GM12864 (cell line): ENCODE data around the gene USE1.

ENCODE experiments used
- DNase-seq: peaks from one replicate; pipeline ENCODE4 v3.0.0-alpha.2; 2011; ENCODE audit warnings: low read depth
- H3K4me3 ChIP-seq: 2 replicates; pipeline ENCODE4 v1.5.1; 2011; ENCODE audit warnings: mild to moderate bottlenecking, low read depth, low read length, control low read depth
- TF ChIP-seq, protein P1 (sequence below): IDR thresholded peaks from 2 replicates; pipeline ENCODE4 v1.5.1; 2011; ENCODE audit warnings: low read depth, mild to moderate bottlenecking, moderate library complexity, low read length, control low read depth, inconsistent platforms; ENCODE audit errors: missing control alignments

Gene USE1

DNA sequence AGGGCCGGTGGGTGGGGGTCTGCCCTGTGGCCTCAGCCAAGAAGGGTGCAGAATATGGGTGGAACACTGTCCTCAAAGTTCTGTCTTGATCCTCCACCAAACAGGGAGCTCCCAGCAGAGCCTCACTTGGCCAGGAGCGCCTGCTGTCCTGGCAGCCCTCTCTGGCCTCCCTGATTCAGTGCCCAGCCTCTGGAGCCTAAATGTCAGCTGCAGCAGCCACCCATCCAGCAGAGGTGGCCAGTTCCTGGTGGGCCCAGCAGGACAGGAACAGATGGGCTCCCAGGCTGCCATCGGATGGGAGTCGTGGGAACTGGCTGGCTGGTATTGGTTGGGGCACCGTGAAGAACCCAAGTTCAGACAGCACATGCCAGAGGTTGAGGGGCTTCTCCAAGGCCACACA is 1.8 kb upstream of the USE1 start:
- H3K4me3 ChIP-seq = no peak overlapping the region
- DNase-seq = no peak
- TF ChIP-seq, protein P1, sequence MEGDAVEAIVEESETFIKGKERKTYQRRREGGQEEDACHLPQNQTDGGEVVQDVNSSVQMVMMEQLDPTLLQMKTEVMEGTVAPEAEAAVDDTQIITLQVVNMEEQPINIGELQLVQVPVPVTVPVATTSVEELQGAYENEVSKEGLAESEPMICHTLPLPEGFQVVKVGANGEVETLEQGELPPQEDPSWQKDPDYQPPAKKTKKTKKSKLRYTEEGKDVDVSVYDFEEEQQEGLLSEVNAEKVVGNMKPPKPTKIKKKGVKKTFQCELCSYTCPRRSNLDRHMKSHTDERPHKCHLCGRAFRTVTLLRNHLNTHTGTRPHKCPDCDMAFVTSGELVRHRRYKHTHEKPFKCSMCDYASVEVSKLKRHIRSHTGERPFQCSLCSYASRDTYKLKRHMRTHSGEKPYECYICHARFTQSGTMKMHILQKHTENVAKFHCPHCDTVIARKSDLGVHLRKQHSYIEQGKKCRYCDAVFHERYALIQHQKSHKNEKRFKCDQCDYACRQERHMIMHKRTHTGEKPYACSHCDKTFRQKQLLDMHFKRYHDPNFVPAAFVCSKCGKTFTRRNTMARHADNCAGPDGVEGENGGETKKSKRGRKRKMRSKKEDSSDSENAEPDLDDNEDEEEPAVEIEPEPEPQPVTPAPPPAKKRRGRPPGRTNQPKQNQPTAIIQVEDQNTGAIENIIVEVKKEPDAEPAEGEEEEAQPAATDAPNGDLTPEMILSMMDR = no peak

DNA sequence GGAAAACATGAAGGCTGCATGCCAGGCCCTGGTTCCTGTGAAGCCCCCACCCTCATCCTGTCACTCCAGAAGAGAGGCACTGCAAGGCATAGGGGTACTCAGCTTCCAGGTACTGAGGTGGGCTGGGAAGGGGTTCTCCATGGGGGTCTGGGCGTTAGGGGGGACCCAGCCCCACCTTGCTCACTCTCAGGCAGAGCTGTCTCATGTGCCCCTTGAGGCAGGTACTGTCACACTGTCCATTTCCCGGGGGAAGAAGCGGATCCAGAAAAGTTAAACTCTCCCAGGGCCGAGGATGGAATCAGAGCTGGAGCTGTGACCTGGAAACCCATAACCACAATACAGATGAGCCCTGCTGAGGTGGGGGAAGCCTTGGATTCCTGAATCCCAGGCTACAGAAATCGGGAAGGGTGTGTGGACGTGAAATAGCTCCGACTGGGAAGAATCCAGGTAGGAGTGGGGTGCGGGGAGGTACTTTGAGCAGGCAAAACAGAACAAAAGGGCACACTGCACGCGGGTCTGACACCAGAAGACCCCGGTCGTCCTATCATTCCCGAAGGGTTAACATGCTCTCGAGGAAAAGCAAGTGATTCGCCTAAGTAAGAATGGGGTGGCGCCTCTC is 540 bp upstream of the USE1 start:
- H3K4me3 ChIP-seq = peak overlapping the region; percentile 65
- DNase-seq = no peak
- TF ChIP-seq, protein P1 = no peak

DNA sequence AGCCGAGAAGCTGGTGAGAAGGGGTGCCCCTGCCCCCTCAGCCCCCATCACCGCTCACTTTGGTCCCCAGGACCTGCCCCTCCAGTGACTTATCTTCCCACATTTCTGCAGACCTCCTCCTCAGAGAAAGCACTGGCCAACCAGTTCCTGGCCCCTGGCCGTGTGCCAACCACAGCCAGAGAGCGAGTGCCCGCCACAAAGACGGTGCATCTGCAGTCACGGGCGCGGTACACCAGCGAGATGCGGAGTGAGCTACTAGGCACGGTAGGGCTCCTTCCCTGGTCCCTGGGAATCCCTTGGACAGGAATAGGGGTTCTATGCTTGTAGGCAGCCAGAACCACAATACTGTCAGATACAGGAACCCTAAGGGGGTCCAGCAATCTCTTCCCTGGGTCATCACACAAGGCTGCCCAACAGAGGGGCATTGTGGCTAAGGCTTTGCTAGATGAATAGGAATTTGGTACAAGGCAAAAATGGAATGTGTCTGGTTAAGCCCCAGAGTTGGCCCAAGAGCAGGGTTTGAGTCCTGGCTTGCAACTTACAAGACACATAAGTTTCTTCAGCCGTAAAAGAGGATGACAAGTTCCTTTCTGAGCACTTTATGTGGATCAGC is 1.0 kb downstream of the USE1 start:
- no peak for DNase-seq
- TF ChIP-seq, protein P1 = no peak
- no peak overlapping the region for H3K4me3 ChIP-seq

DNA sequence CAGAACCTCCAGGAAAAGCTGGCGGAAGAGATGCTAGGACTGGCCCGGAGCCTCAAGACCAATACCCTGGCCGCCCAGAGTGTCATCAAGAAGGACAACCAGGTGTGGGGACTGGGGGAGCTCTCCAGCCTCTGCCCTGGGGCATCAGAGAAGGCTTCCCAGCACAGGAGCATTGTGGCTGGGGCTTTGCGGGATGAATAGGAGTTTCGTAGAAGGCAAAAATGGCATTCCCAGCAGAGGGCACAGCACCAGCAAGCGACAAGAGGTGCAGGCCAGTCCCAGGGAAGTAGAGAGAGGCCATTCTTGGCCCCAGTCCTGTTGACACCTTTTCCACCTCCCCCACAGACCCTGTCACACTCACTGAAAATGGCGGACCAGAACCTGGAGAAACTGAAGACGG is 4.1 kb downstream of the USE1 start:
- DNase-seq = no peak
- TF ChIP-seq, protein P1 = no peak
- H3K4me3 ChIP-seq = no peak overlapping the region

DNA sequence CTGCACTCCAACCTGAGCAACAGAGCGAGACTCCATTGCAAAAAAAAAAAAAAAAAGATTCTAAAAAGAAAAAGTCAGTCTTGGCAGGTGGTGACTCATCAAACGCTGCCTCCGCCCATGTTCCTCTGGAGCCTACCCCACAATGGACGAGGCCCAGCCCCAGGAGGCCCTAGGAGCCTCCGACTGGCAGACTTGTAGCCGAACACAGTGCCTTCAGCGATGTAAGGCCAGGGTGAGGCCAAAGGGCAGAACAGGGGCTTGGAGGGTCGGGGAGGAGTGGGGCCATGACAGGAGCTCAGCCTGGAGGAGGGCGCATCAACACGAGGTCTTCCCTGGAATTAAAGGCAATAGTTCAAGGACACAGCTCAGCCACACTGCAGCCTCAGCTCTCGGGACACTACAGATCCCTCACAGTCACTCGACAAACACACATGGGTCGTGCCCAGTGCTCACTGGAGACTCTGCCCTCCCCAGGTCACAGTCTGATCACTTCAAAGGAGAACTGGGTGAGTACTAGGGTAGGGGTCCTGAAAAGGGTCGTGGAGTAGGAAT is 5.1 kb downstream of the USE1 start:
- no peak overlapping the region for H3K4me3 ChIP-seq
- DNase-seq = no peak
- TF ChIP-seq, protein P1 = no peak

DNA sequence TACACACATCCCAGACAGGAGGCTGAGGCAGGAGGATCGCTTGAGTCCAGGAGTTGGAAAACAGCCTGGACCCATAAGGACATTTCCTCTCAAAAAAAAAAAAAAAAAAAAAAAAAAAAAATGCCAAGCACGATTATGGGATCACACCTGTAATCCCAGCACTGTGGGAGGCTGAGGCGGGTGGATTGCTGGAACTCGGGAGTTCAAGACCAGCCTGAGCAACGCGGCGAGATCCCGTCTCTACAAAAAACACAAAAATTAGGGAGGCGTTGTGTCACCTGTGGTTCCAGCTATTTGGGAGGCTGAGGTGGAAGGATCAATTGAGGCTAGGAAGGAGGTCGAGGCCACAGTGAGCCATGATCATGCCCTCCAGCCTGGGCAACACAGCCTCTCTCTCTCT is 9.9 kb downstream of the USE1 start:
- TF ChIP-seq, protein P1 = no peak
- no peak overlapping the region for H3K4me3 ChIP-seq
- no peak for DNase-seq
